ENCODE data around the gene CORO7.
A peak's percentile ranks its signal among the peaks of the same experiment; 100 is the strongest.
"Not testable (repeated sequence)": the region's sequence is repeated elsewhere in the genome, so short reads cannot be mapped to it uniquely, and the experiment has no call there.

The CORO7 gene

GRCh38 chr16:4333714-4334113, 82.7 kb downstream of the CORO7 start:
- DNase-seq; intact Hi-C loops (cut with DNase I): not testable (repeated sequence)

DNA sequence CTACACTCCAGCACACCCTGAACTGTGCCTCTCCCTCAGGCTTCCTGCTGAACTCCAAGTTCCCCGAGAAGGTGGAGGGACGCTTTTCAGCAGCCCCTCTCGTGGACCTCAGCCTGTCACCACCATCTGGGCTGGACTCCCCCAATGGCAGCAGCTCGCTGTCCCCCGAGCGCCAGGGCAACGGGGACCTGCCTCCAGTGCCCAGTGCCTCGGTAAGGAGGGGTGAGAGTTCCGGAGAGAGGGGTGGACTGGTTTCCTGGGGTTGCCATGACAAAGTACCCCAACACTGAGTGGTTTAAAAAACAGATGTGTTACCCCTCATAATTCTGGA, 83.1 kb downstream of the CORO7 start:
- no peak for DNase-seq
- intact Hi-C loops (cut with DNase I): no loop called here

- DNase-seq: no peak
- intact Hi-C loops (cut with DNase I): no loop called here
Measured at GRCh38 chr16:4332623-4333307, 83.6 kb downstream of the CORO7 start.

DNA sequence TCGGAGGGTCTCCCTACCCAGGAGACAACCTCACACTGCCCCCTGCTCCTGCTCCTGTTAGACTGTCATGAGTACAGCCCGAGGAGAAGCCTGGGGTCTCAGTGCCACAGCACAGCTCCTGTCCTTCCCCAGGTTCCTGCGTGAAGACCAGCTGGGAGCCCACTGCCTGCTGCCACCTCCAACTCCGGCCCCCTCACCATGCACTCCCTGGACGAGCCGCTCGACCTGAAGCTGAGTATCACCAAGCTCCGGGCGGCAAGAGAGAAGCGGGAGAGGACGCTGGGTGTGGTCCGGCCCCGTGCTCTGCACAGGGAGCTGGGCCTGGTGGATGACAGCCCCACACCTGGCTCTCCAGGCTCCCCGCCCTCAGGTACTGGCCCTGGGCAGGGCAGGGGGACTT, 84.3 kb downstream of the CORO7 start:
- intact Hi-C loops (cut with DNase I): no loop called here
- DNase-seq: no peak

- intact Hi-C loops (cut with DNase I): no loop called here
- DNase-seq: peak; percentile 71 to 95 (median 86)
Measured at GRCh38 chr16:4330277-4330874, 86.0 kb downstream of the CORO7 start.

DNA sequence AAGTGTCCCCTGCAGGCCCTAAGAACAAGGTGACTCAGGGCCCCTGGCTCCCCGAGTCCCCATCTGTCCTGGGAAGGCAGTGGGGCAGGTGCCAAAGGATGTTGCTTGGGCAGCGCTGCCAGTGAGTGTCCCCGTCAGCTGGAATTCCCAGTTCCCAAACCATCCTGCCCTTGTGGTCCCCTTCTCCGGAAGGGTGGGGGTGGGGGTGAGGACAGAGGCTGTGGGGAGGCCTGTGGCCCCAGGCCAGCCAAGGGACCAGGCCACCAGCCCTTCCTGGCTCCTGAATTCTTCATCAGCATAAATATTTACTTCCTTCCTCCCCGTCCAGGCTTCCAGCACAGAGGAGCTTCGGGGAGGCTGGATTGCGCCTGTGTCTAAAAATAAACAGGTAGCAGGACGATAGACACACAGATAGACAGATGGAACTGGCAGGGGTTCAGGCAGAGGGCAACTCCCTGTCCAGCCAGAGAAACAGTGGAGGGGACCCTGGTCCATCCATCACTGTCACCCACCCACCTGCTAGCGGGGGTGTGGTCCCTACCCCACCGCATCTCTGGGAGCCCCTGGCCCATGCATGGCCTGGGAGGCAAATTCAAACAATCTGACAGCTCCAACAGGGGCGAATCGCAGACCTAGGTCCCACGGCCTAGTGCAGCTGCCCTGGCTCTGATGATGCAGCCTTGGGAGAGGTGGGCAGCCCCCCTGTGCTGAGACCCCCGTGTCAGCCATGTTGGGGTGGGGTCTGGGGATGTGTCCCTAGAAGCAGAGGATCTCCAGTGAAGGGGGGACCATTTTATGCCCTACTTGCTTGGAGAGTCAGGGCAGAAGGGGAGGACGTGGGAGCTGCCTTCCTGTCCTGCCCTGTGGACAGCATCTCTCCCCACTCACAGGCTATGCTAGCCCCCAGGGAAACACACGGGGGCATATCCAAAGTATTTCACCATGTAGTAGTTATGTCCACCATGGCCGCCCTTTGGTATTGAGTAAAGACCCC, 87.3 kb downstream of the CORO7 start:
- intact Hi-C loops (cut with DNase I): loop anchor here (5.0 kb wide), 2 partner anchors 37 to 52 kb away; no protein-coding TSS in a partner anchor
- no peak for DNase-seq

DNA sequence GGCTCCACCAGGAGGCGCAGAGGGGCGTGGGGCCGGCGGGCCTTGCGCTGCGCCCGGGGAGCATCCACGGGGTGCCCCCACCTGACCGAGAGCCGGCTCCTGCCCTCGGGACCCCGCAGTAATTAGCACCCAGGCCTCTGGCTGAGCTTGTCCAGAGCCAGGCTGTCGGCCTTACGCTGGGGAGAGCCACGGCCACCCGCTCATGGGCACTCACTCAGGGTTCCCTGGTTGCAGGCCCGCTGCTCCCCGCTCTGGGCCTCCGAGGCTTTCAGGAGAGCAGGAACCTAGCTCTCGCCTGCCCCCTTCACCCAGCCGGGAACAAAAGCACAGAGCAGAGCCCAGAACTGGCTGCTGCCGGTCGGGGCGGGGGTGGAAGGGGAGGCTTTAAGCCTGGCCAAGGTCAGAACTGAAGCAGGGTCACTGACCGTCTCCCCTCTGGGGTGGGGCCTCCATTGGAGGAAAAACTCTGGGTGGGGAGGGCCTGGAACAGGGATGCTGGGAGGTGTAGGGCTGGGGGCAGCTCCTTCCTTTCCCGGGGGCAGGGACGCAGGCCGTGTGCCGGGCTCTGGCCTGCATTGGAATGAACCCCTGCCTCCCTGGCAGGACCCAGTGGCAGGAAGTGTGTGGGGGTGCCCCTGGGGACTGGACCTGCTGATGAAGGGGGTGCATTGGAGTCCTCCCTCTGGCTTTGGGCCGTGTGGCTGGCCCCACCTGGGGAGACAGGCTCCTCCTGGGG, 88.2 kb downstream of the CORO7 start:
- intact Hi-C loops (cut with DNase I): loop anchor here (5.0 kb wide), 2 partner anchors 36 to 51 kb away; no protein-coding TSS in a partner anchor
- DNase-seq: peak; percentile 55 to 94 (median 84)

DNA sequence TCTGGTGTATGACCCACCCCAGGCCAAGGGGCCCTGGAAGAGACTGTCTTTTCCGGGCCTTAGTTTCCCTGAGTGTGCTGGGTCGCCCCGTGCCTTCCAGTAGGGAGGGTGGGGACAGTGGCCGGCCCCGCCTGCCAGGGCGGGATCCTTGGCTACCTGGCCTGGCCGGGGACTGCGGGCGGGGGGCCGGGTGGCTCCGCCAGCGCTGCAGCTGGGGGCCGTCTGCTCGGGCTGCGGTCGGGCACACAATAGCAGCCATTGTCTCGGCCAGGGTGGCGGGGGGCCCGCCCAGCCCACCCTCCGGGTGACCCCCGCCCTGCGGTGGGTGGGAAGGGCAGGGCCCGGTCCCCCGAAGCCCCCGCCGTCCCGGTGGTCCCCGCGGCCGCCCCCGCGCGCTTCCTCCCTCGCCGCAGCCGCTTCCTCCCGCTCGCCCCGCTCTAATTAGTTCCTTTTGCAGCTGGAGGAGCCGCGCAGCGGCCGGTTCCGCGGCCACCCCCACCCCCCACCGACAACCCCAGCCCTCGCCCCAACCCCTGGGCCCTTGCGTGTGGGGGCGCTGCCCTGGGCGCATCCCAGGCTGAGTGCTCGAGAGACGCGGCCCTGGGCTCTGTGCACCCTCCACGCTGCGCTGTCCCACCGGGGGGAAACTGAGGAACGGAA, 88.9 kb downstream of the CORO7 start:
- intact Hi-C loops (cut with DNase I): loop anchor here (5.0 kb wide), 2 partner anchors 35 to 50 kb away; no protein-coding TSS in a partner anchor
- DNase-seq: peak in 2 of 42 donors; percentile 34 to 40

DNA sequence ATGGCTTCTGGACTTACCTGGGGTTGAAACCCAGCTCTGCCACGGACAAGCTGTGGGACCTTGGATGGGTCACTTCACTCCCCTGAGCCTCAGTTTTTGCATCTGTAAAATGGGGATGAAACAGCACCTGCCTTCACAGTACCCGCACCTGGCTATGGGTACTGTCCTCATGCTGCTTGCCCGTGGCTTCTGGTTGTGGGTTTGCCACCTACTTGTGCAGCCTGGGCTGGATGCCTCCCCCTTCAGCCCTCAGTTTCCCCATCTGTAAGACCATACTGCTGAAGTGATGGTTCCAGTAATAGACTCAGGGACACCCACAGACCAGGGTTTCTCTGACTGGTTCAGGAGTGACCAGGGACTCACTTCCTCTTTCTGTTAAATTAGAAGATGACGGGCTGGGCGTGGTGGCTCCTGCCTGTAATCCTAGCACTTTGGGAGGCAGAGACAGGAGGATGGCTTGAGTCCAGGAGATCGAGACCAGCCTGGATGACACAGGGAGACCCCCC, 91.1 kb downstream of the CORO7 start:
- intact Hi-C loops (cut with DNase I): loop anchor here (5.0 kb wide), 2 partner anchors 33 to 48 kb away; no protein-coding TSS in a partner anchor
- DNase-seq: no peak

- DNase-seq: no peak
- intact Hi-C loops (cut with DNase I): loop anchor here (5.0 kb wide), 2 partner anchors 32 to 47 kb away; no protein-coding TSS in a partner anchor
Measured at GRCh38 chr16:4324492-4325252, 91.7 kb downstream of the CORO7 start.

GRCh38 chr16:4323845-4324488, 92.4 kb downstream of the CORO7 start:
- intact Hi-C loops (cut with DNase I): no loop called here
- peak in 1 of 42 donors; percentile 61 for DNase-seq

GRCh38 chr16:4323071-4323844, 93.1 kb downstream of the CORO7 start:
- peak in 31 of 42 donors; percentile 32 to 77 (median 52) for DNase-seq
- intact Hi-C loops (cut with DNase I): no loop called here

- intact Hi-C loops (cut with DNase I): no loop called here
- DNase-seq: no peak
Measured at GRCh38 chr16:4322121-4323052, 94.0 kb downstream of the CORO7 start.

GRCh38 chr16:4321286-4322120, 94.9 kb downstream of the CORO7 start:
- intact Hi-C loops (cut with DNase I): no loop called here
- DNase-seq: no peak

All from head of caudate nucleus (tissue), 42 donors.